Endothelial cell of umbilical vein (primary cell): ENCODE results near the gene DRAM1.

ENCODE experiments used
- EZH2 ChIP-seq: IDR thresholded peaks from 2 replicates; pipeline ENCODE4 v1.6.1; 2012; ENCODE audit warnings: borderline replicate concordance, low read depth, mild to moderate bottlenecking, moderate library complexity, low read length, inconsistent platforms; ENCODE audit not compliant: severe bottlenecking
- FOS ChIP-seq: IDR thresholded peaks from 2 replicates; pipeline ENCODE4 v1.6.1; 2011; ENCODE audit warnings: mild to moderate bottlenecking, low read length, moderate library complexity, borderline replicate concordance; ENCODE audit not compliant: insufficient read depth
- MAX ChIP-seq: IDR thresholded peaks from 2 replicates; pipeline ENCODE4 v1.6.1; 2011; ENCODE audit not compliant: insufficient read depth, insufficient read length
- MYC ChIP-seq: IDR thresholded peaks from one replicate; pipeline ENCODE4 v1.6.1; 2011; ENCODE audit warnings: mild to moderate bottlenecking, low read depth, low read length
- POLR2A ChIP-seq: IDR thresholded peaks from 2 replicates; pipeline ENCODE4 v1.6.1; 2012; ENCODE audit warnings: low read depth, mild to moderate bottlenecking, control low read depth, low read length
- POLR2AphosphoS5 ChIP-seq: IDR thresholded peaks from 2 replicates; pipeline ENCODE4 v1.6.1; 2012; ENCODE audit warnings: low read depth, mild to moderate bottlenecking, control low read depth, low read length, moderate library complexity; ENCODE audit not compliant: insufficient read depth
- TF ChIP-seq, protein P1 (sequence below), 2 donors: IDR thresholded peaks; 1 replicate in 1 of 2; 2 replicates in 1 of 2; pipeline ENCODE4 v1.5.1; 2011; ENCODE audit warnings: low read length in 2 of 2, mild to moderate bottlenecking in 2 of 2, moderate library complexity in 2 of 2, control low read depth in 1 of 2, inconsistent platforms in 1 of 2, low read depth in 1 of 2; ENCODE audit not compliant: insufficient read depth in 1 of 2; ENCODE audit errors: extremely low read depth in 1 of 2

DNA sequence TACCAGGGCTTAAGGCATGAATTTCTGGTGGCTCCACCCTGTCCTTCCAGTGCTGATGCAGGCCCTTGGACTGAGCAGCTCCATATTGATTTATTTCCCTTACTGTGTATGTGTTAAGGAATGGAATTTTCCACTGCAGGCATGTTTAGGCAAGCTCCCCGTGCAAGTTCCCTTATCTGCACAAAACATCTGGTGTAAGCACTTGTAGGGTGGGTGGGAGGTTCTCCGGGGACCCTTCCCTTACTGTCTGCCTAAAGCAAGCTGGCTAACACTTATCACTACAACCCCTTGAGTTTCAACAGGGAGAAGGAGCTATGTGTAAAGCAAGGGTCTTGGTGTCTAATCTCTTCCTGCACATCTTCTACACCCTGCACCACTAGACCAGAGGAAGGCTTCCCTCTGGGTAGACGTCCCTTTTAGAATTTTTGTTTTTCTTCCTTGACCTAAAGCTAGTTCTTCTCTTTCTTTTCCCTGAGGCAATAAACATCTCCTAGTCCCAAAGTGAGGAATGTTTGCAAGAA lies 22.0 kb upstream of the DRAM1 start:
- TF ChIP-seq, protein P1, sequence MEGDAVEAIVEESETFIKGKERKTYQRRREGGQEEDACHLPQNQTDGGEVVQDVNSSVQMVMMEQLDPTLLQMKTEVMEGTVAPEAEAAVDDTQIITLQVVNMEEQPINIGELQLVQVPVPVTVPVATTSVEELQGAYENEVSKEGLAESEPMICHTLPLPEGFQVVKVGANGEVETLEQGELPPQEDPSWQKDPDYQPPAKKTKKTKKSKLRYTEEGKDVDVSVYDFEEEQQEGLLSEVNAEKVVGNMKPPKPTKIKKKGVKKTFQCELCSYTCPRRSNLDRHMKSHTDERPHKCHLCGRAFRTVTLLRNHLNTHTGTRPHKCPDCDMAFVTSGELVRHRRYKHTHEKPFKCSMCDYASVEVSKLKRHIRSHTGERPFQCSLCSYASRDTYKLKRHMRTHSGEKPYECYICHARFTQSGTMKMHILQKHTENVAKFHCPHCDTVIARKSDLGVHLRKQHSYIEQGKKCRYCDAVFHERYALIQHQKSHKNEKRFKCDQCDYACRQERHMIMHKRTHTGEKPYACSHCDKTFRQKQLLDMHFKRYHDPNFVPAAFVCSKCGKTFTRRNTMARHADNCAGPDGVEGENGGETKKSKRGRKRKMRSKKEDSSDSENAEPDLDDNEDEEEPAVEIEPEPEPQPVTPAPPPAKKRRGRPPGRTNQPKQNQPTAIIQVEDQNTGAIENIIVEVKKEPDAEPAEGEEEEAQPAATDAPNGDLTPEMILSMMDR (IDR thresholded peaks at IDR 0.05; ENCODE audit: extremely low read depth in 1 of 2, insufficient read depth in 1 of 2, low read depth in 1 of 2, low read length in 2 of 2) = no peak
- TF ChIP-seq POLR2A (no peak), EZH2 (no peak), MYC (no peak), MAX (no peak), FOS (no peak), POLR2AphosphoS5 (no peak)
